Mesendoderm (in vitro differentiated cells): ENCODE data around the gene ADPRHL1.

Experiments used
- DNase-seq: peaks from one replicate; pipeline ENCODE4 v3.0.0; 2013
- H2AK5ac ChIP-seq: 2 replicates; pipeline ENCODE4 v1.6.1; 2013; ENCODE audit warnings: low read length, inconsistent platforms
- H2BK120ac ChIP-seq: 2 replicates; pipeline ENCODE4 v1.6.1; 2013; ENCODE audit warnings: low read depth, mild to moderate bottlenecking, low read length, moderate library complexity, mixed read lengths
- H2BK15ac ChIP-seq: replicated peaks from 2 replicates; pipeline ENCODE4 v1.6.1; 2013; ENCODE audit warnings: low read depth, mild to moderate bottlenecking, moderate library complexity
- H2BK5ac ChIP-seq: 2 replicates; pipeline ENCODE4 v1.6.1; 2013; ENCODE audit warnings: low read length, inconsistent platforms
- H3K18ac ChIP-seq: 2 replicates; pipeline ENCODE4 v1.6.1; 2013; ENCODE audit warnings: mild to moderate bottlenecking, low read length, mixed read lengths
- H3K23ac ChIP-seq: one replicate; pipeline ENCODE4 v1.6.1; 2013; ENCODE audit warnings: low read length
- H3K27ac ChIP-seq: 2 replicates; pipeline ENCODE4 v1.5.1; 2013; ENCODE audit warnings: low read depth, mild to moderate bottlenecking, inconsistent platforms, low read length, moderate library complexity
- H3K27me3 ChIP-seq: 2 replicates; pipeline ENCODE4 v1.6.1; 2013; ENCODE audit warnings: low read length, control low read depth, mild to moderate bottlenecking, inconsistent platforms; ENCODE audit not compliant: insufficient read depth, poor library complexity
- H3K36me3 ChIP-seq: 2 replicates; pipeline ENCODE4 v1.6.1; 2013; ENCODE audit warnings: low read length, inconsistent platforms; ENCODE audit not compliant: control insufficient read depth, insufficient read depth
- H3K4ac ChIP-seq: one replicate; pipeline ENCODE4 v1.6.1; 2013; ENCODE audit warnings: low read depth, mild to moderate bottlenecking, low read length, moderate library complexity
- H3K4me1 ChIP-seq: 2 replicates; pipeline ENCODE4 v1.6.1; 2013; ENCODE audit warnings: low read depth, low read length, inconsistent platforms; ENCODE audit not compliant: control insufficient read depth
- H3K4me2 ChIP-seq: 2 replicates; pipeline ENCODE4 v1.6.1; 2013; ENCODE audit warnings: low read length
- H3K4me3 ChIP-seq: 2 replicates; pipeline ENCODE4 v1.5.1; 2013; ENCODE audit warnings: mild to moderate bottlenecking, low read length
- H3K56ac ChIP-seq: one replicate; pipeline ENCODE4 v1.6.1; 2013; ENCODE audit warnings: low read length
- H3K79me1 ChIP-seq: 2 replicates; pipeline ENCODE4 v1.6.1; 2013; ENCODE audit warnings: low read length, inconsistent platforms
- H3K79me2 ChIP-seq: 2 replicates; pipeline ENCODE4 v1.6.1; 2013; ENCODE audit warnings: mild to moderate bottlenecking, low read length; ENCODE audit not compliant: control insufficient read depth, insufficient read depth
- H3K9ac ChIP-seq: 2 replicates; pipeline ENCODE4 v1.6.1; 2013; ENCODE audit warnings: low read length, inconsistent platforms
- H4K5ac ChIP-seq: one replicate; pipeline ENCODE4 v1.6.1; 2013; ENCODE audit warnings: low read length
- H4K8ac ChIP-seq: one replicate; pipeline ENCODE4 v1.6.1; 2013; ENCODE audit warnings: low read depth, mild to moderate bottlenecking, control low read depth, low read length, moderate library complexity
- WGBS: extraction: QIAGEN DNeasy Blood & Tissue Kit; methylation state at CpG from one replicate; pipeline ENCODE4 v1.1.7; 2013; ENCODE audit warnings: low lambda C conversion rate, missing lambda C conversion rate; ENCODE audit not compliant: insufficient coverage; ENCODE audit errors: extremely low coverage; 5-methylcytosine and 5-hydroxymethylcytosine counted together

The ADPRHL1 gene

GRCh38 chr13:113414335-113414734, 39.0 kb downstream of the ADPRHL1 start:
- no peaks in the 10 kb centered on the region for H3K79me2 ChIP-seq
- no peak overlapping the region for H4K5ac ChIP-seq
- H3K56ac ChIP-seq: no peak overlapping the region
- no peak overlapping the region for H3K23ac ChIP-seq
- no CpG with 5 or more reads among the region's 8 CpGs for WGBS
- no peak overlapping the region for H3K4ac ChIP-seq
- no peak overlapping the region for H3K27ac ChIP-seq
- no peaks in the 10 kb centered on the region for H3K4me1 ChIP-seq
- H3K79me1 ChIP-seq: no peaks in the 10 kb centered on the region
- no peak overlapping the region for H3K18ac ChIP-seq
- no peak for DNase-seq
- H3K27me3 ChIP-seq: no peaks in the 10 kb centered on the region
- no peaks in the 10 kb centered on the region for H3K36me3 ChIP-seq
- H2BK15ac ChIP-seq: no peak overlapping the region
- H2BK120ac ChIP-seq: no peak overlapping the region
- H4K8ac ChIP-seq: no peak overlapping the region
- no peak overlapping the region for H3K4me3 ChIP-seq
- H2AK5ac ChIP-seq: no peak overlapping the region
- no peak overlapping the region for H2BK5ac ChIP-seq
- no peak overlapping the region for H3K4me2 ChIP-seq
- no peak overlapping the region for H3K9ac ChIP-seq

GRCh38 chr13:113413898-113414282, 39.4 kb downstream of the ADPRHL1 start:
- H3K56ac ChIP-seq: no peak overlapping the region
- no peak overlapping the region for H3K27ac ChIP-seq
- H3K79me2 ChIP-seq: no peaks in the 10 kb centered on the region
- no peaks in the 10 kb centered on the region for H3K27me3 ChIP-seq
- no peak overlapping the region for H4K8ac ChIP-seq
- H4K5ac ChIP-seq: no peak overlapping the region
- no peak overlapping the region for H3K18ac ChIP-seq
- no peak overlapping the region for H3K9ac ChIP-seq
- H2BK15ac ChIP-seq: no peak overlapping the region
- no peak for DNase-seq
- no peaks in the 10 kb centered on the region for H3K79me1 ChIP-seq
- H3K23ac ChIP-seq: no peak overlapping the region
- no peak overlapping the region for H2AK5ac ChIP-seq
- H3K4me3 ChIP-seq: no peak overlapping the region
- no peaks in the 10 kb centered on the region for H3K36me3 ChIP-seq
- H2BK5ac ChIP-seq: no peak overlapping the region
- no peak overlapping the region for H3K4me2 ChIP-seq
- H2BK120ac ChIP-seq: no peak overlapping the region
- H3K4me1 ChIP-seq: no peaks in the 10 kb centered on the region
- no CpG with 5 or more reads among the region's 9 CpGs for WGBS
- no peak overlapping the region for H3K4ac ChIP-seq

- H2BK5ac ChIP-seq: no peak overlapping the region
- H3K23ac ChIP-seq: no peak overlapping the region
- no peak overlapping the region for H3K4me2 ChIP-seq
- H3K36me3 ChIP-seq: no peaks in the 10 kb centered on the region
- no peak overlapping the region for H3K18ac ChIP-seq
- H2AK5ac ChIP-seq: no peak overlapping the region
- H4K5ac ChIP-seq: no peak overlapping the region
- H3K4me1 ChIP-seq: no peaks in the 10 kb centered on the region
- no peak overlapping the region for H3K9ac ChIP-seq
- WGBS: no CpG with 5 or more reads among the region's 32 CpGs
- DNase-seq: no peak
- no peak overlapping the region for H3K27ac ChIP-seq
- H3K56ac ChIP-seq: no peak overlapping the region
- H4K8ac ChIP-seq: no peak overlapping the region
- H3K27me3 ChIP-seq: no peaks in the 10 kb centered on the region
- H2BK15ac ChIP-seq: no peak overlapping the region
- no peak overlapping the region for H3K4ac ChIP-seq
- H3K4me3 ChIP-seq: no peak overlapping the region
- no peaks in the 10 kb centered on the region for H3K79me1 ChIP-seq
- H3K79me2 ChIP-seq: no peaks in the 10 kb centered on the region
- H2BK120ac ChIP-seq: no peak overlapping the region
Measured at GRCh38 chr13:113413178-113413897, 40.0 kb downstream of the ADPRHL1 start.

- H3K36me3 ChIP-seq: no peaks in the 10 kb centered on the region
- no CpG with 5 or more reads among the region's 27 CpGs for WGBS
- no peak overlapping the region for H2BK120ac ChIP-seq
- H3K4me1 ChIP-seq: no peaks in the 10 kb centered on the region
- H3K9ac ChIP-seq: no peak overlapping the region
- no peaks in the 10 kb centered on the region for H3K27me3 ChIP-seq
- no peak overlapping the region for H2BK15ac ChIP-seq
- no peak overlapping the region for H2BK5ac ChIP-seq
- H3K23ac ChIP-seq: no peak overlapping the region
- H3K27ac ChIP-seq: no peak overlapping the region
- H3K4me3 ChIP-seq: no peak overlapping the region
- H4K8ac ChIP-seq: no peak overlapping the region
- no peak overlapping the region for H3K4me2 ChIP-seq
- H3K56ac ChIP-seq: no peak overlapping the region
- no peak overlapping the region for H3K4ac ChIP-seq
- H3K18ac ChIP-seq: no peak overlapping the region
- no peaks in the 10 kb centered on the region for H3K79me1 ChIP-seq
- H4K5ac ChIP-seq: no peak overlapping the region
- H2AK5ac ChIP-seq: no peak overlapping the region
- DNase-seq: no peak
- no peaks in the 10 kb centered on the region for H3K79me2 ChIP-seq
Measured at GRCh38 chr13:113412440-113412839, 40.8 kb downstream of the ADPRHL1 start.

GRCh38 chr13:113411216-113412023, 41.9 kb downstream of the ADPRHL1 start:
- Histone ChIP-seq H3K4me2 (no peak overlapping the region), H3K9ac (no peak overlapping the region), H2AK5ac (no peak overlapping the region), H3K79me1 (no peaks in the 10 kb centered on the region), H3K23ac (no peak overlapping the region), H3K4me3 (no peak overlapping the region), H2BK15ac (no peak overlapping the region), H3K27ac (no peak overlapping the region), H3K36me3 (no peaks in the 10 kb centered on the region), H3K4ac (no peak overlapping the region), H2BK120ac (no peak overlapping the region), H3K27me3 (no peaks in the 10 kb centered on the region), H3K18ac (no peak overlapping the region), H2BK5ac (no peak overlapping the region), H3K56ac (no peak overlapping the region), H4K8ac (no peak overlapping the region), H3K4me1 (no peaks in the 10 kb centered on the region), H3K79me2 (no peaks in the 10 kb centered on the region), H4K5ac (no peak overlapping the region)
- DNase-seq: no peak
- WGBS: no CpG with 5 or more reads among the region's 30 CpGs
